GM15510 (cell line): ENCODE data around the gene ZPR1.

Experiments used
- POLR2A ChIP-seq: IDR thresholded peaks from 3 replicates; pipeline ENCODE4 v1.6.1; 2011; ENCODE audit warnings: borderline replicate concordance; ENCODE audit not compliant: insufficient read length; ENCODE audit errors: extremely low read depth

Gene ZPR1

DNA sequence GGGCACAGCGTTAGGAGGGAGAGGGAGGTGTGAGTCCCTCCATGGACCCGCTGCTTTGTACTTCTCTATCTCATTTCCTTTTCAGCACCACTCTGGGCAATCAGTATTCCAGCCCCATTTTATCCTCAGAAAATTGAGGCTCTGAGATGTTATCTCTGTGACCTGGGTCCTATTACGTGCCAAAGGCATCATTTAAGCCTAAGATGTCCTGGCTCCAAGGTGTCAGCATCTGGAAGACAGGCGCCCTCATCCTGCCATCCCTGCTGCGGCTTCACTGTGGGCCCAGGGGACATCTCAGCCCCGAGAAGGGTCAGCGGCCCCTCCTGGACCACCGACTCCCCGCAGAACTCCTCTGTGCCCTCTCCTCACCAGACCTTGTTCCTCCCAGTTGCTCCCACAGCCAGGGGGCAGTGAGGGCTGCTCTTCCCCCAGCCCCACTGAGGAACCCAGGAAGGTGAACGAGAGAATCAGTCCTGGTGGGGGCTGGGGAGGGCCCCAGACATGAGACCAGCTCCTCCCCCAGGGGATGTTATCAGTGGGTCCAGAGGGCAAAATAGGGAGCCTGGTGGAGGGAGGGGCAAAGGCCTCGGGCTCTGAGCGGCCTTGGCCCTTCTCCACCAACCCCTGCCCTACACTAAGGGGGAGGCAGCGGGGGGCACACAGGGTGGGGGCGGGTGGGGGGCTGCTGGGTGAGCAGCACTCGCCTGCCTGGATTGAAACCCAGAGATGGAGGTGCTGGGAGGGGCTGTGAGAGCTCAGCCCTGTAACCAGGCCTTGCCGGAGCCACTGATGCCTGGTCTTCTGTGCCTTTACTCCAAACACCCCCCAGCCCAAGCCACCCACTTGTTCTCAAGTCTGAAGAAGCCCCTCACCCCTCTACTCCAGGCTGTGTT is 41.1 kb upstream of the ZPR1 start:
- no peak for TF ChIP-seq POLR2A

DNA sequence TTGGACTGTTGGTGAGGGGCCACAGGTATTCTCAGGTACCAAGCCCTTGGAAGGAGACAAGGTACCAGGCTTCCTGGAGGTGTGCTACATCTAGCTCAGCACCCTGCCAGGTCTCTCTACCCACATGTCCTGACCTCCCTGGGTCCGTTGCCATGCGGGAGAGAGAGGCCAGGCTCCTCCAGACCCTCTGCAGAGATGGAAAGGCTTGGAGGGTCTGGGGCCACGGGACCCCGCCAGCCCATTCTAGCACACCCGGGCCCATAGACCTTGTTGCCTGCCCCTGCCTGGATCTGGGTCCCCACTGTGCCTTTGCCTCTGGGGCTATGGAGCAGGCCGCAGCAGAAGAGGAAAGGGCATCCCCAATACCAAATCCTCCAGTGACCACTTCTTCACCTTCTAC is 39.6 kb upstream of the ZPR1 start:
- no peak for TF ChIP-seq POLR2A

DNA sequence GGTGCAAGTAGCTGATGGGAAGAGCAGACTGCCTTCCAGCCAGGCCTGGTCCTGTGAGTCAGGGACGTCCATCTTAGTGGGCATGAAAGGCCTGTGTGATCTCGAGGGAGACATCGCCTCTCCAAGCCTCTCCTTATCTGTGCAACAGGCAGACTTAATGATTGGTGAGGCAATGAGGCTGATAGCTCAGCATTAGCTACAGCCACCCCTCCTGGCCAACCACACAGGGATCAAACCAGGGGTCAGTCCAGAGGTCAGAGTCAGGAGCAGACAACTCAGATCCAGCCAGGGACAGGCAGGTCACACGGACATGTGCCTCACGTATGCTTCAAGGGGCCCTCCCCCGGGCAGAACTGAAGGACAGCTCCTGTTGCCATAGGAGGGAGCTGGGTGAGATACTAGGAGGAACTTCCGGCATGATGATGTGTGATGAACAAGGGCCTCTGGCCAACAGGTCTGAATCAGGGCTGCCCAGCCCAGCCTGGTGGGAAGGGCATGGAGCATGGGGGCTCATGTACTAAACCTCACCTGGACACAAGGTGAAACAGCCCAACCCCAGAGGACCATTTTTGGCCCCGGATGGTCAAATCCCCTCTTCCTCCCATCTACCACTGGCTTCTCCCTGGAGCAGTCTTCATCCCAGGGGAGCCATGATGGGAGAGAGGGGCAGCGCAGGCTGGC is 39.1 kb upstream of the ZPR1 start:
- no peak for TF ChIP-seq POLR2A

DNA sequence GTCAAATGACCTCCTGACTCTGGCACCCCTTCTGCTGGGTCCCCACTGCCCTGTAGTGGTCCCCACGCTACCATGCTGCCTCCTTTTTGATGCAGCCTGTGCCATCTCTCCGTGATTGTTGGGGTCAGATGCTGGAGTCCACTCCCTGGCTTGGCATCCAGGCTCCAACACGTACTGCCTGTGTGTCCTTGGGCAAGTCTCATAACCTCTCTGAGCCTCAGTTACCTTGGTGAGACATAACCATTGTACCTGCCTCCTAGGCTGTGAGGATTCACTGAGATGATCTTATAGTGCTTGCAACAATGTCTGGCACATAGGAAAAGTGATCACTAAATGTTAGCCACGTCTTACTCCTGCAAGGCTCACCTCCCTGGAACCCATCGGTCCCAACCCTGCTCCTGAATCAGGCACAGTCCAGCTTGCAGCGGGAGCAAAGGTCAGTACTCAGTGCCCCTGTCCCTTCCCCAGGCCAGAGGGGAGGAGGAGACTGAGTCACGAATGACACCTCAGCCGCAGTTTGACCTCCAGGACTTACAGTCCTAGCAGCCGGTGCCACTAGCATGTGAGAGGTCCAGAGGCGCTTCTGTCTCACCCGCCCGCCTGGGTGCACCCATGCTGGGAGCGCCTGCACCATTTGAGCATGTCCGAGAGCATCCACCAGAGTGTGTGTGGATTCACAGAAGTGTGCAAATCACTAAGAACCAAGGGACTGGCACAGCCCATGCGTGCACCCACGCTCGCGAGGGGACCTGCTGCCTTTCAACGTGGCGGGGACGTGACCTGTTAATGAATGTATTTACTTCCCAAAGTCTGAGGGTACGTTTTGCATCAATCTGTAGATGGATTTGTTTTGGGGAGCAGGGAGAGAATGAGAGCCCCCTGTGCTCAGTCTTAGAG is 38.3 kb upstream of the ZPR1 start:
- TF ChIP-seq POLR2A: no peak

DNA sequence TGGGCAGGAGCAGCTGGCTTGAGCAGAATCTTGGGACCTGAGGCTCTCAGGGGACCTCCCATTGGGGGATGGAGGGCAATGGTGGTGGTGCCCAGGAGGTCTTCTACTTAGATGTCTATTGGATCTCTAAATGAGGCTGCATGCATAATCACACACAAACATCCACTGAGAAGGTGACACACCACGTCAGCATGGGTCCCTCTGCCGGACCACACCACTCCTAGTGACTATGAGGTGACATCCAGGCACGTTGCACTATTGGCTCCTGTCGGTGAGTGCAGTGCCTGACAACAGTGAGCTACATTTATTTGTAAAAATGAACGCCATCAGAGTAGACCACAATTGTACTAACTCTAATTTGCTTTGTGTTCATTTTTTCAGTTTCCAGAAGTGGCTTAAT is 37.6 kb upstream of the ZPR1 start:
- TF ChIP-seq POLR2A: no peak

DNA sequence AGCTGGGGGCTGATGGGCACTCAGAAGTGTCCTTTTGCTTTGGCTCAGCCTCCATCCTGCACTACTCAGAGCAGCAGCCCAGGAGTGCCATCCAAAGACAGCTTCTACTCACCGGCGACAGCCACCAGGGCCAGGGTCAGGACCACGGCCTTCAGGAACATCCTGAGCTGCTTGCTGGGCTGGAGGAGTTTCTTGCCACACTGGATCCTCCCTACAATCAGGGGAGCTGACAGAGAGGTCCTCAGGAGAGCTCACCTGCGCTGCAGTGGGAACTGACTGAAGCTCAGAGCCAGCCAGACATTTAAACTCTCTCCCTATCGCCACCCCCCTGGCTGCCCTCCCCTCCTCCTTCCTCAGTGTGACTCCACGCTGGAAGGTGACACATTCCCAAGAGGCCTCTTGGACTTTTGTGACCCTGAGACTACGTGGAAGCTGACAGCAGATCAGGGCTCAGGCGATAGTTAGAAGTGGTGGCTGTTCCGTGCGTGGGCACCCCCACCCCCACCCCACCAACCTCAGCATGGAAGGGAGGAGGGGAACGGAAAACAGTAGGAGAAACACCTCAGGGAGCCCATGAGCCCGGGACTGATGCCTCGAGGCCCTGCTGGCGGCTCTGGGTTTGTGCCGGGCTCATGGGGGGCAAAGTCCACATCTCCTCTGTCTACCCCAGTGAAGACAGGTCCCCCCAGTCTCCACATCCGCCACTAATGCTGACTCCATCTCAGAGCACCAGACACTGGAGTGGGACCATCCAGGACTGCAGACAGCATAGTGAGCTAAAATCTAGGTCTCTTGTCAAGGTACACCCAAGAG is 35.4 kb upstream of the ZPR1 start, which contains the start of gene APOA4:
TSS of gene APOA4 (minus strand) at position 274 of the 813 bp plus-strand sequence. CDS start at position 161, 113 bp downstream.
- TF ChIP-seq POLR2A: no peak

DNA sequence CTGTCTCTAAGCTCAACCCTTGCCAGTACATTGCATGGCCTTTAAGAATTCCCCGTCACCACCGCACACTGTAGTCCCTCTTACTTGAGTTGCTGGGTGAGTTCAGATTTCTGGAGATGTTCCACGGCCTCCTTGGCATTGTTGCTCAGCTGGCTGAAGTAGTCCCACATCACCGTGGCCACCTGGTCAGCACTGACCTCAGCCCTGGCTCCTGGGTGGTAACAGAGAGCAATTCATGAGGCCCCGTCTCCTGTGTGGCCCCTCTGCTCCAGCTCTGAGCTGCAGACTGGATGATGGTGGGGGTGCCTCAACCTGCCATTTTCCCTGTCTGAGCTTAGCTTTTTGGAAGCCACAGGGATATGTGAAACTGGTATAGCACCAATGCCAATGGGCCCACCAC is 34.8 kb upstream of the ZPR1 start:
- no peak for TF ChIP-seq POLR2A

DNA sequence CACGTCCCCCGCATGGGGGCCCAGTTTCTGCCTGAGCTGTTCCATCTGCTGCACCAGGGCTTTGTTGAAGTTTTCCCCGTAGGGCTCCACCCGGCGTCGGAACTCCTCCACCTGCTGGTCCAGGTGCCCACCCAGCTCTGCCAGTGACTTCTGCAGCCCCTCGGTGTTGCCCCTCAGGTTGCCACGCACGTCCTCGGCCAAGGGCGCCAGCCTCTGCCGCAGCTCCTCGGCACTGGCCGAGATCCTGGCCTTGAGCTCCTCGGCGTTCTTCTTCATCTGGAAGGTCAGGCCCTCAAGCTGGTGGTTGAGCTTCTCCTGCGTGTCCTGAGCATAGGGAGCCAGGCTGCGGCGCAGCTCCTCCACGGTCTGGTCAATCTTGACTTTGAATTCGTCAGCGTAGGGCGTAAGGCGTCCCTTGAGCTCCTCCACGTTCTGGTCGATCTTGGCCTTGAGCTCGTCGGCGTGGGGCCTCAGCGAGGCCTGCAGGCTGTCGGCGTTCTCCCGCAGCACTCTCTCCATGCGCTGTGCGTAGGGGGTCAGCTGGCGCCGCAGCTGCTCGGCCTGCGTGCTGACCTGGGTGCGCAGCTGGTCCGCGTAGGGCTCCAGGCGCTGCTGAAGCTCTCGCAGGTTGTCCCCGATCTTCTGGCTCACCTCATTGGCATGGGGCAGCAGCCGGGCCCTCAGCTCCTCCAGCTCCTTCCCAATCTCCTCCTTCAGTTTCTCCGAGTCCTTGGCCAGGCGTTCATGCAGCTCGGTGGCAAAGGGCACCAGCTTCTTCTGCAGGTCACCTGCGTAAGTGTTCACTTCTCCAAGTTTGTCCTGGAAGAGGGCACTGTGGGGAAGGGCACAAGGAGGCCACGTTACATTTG is 33.5 kb upstream of the ZPR1 start:
- no peak for TF ChIP-seq POLR2A

DNA sequence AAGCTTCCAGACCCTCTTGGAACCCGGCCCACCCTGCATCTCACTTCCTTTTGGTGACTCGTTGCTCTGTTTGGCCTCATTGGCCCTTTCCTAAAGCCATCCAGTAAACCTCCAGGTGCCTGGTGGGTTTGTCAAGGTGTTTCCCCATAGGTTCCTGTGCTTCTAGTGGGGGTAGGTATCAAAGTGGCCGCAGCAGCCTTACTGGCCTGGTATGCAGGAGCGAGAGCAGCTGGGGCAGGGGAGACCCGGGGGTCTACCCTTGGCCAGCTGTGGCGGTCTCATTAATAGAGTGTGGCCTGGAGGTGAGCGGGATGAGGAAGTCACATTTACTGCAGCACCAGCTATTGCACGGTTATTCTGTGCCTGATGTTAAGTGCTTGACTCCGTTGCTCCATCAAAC is 31.2 kb upstream of the ZPR1 start:
- TF ChIP-seq POLR2A: no peak

GRCh38 chr11:116814502-116814901 is 26.7 kb upstream of the ZPR1 start:
- no peak for TF ChIP-seq POLR2A

DNA sequence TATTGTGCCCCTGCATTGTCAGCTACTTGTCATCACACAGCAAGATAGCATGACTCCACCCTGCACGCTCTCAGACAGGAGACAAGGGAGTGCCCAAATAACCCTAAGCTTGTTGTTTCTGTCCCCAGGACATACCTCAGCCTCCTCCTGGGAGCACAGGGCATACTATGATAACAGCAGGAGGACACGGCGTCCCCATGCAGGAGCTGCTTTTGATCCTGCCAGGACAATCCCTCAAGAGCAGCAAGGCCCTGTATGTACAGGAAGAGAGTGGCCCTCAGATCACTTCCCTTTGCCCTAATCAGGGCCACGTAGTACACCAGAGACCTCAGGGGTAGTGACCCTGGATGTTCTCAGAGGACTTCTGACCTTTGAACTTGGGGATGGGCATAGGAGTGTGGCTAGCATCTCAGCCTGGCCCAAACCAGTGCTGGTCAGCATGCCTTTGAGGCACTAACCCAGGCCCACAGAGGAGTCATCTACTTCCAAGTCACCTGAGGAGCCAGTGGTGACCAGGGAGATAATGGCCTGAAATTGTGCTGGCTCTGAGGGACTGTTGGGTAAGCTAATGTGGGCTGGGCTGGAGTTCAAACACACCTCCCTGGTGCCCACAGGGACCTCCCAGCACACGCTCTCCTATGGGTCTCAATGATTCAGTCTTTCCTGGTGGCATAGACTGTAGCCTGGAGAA is 26.1 kb upstream of the ZPR1 start:
- TF ChIP-seq POLR2A: no peak

- TF ChIP-seq POLR2A: no peak
Observed at GRCh38 chr11:116813170-116813569, 25.3 kb upstream of the ZPR1 start.

- TF ChIP-seq POLR2A: no peak
Observed at GRCh38 chr11:116812109-116812508, 24.3 kb upstream of the ZPR1 start.
